Hepatocyte (in vitro differentiated cells): Measurements from ENCODE around the gene MC4R. TPM values are rescaled to one million over a fixed set of nuclear protein-coding genes. Genes with fewer than 3 reads are reported as not detected.
"Not testable (repeated sequence)": the region's sequence is repeated elsewhere in the genome, so short reads cannot be mapped to it uniquely, and the experiment has no call there.

Source experiments
- DNase-seq: peaks from one replicate; pipeline ENCODE4 v3.0.0-alpha.2; 2016; ENCODE audit warnings: low spot score
- H2AFZ ChIP-seq: fragments of 200-600 bp; sonication (generic); 2 replicates; pipeline ENCODE4 v1.6.0; 2016; ENCODE audit warnings: antibody characterized with exemption, mild to moderate bottlenecking
- H3K27ac ChIP-seq: fragments of 200-600 bp; sonication (generic); 2 replicates; pipeline ENCODE4 v1.5.1; 2016; ENCODE audit warnings: mild to moderate bottlenecking
- H3K27me3 ChIP-seq: fragments of 200-600 bp; sonication (generic); 2 replicates; pipeline ENCODE4 v1.6.1; 2016
- H3K36me3 ChIP-seq: fragments of 200-600 bp; sonication (generic); replicated peaks from 2 replicates; pipeline ENCODE4 v1.5.1; 2016; ENCODE audit warnings: low read depth; ENCODE audit not compliant: insufficient read depth
- H3K4me1 ChIP-seq: fragments of 200-600 bp; sonication (generic); 2 replicates; pipeline ENCODE4 v1.5.1; 2016; ENCODE audit warnings: mild to moderate bottlenecking, moderate library complexity; ENCODE audit not compliant: insufficient read depth
- H3K4me2 ChIP-seq: fragments of 200-600 bp; sonication (generic); 2 replicates; pipeline ENCODE4 v1.6.0; 2016
- H3K4me3 ChIP-seq: fragments of 200-600 bp; sonication (generic); 2 replicates; pipeline ENCODE4 v1.5.1; 2016; ENCODE audit warnings: mild to moderate bottlenecking
- H3K79me2 ChIP-seq: fragments of 200-600 bp; sonication (generic); 2 replicates; pipeline ENCODE4 v1.6.0; 2017; ENCODE audit warnings: mild to moderate bottlenecking
- H3K9me2 ChIP-seq: fragments of 200-600 bp; sonication (generic); replicated peaks from 2 replicates; pipeline ENCODE4 v1.6.0; 2017; ENCODE audit warnings: mild to moderate bottlenecking; ENCODE audit not compliant: insufficient read depth
- H3K9me3 ChIP-seq: fragments of 200-600 bp; sonication (generic); 2 replicates; pipeline ENCODE4 v1.5.1; 2016; ENCODE audit warnings: low read depth, mild to moderate bottlenecking
- H4K20me1 ChIP-seq: fragments of 200-600 bp; sonication (generic); 2 replicates; pipeline ENCODE4 v1.6.0; 2016; ENCODE audit warnings: mild to moderate bottlenecking; ENCODE audit not compliant: insufficient read depth, poor library complexity, severe bottlenecking
- CTCF ChIP-seq: fragments of 200-600 bp; sonication (generic); IDR thresholded peaks from 2 replicates; pipeline ENCODE4 v1.5.1; 2016; ENCODE audit warnings: antibody characterized with exemption, mild to moderate bottlenecking; ENCODE audit not compliant: poor library complexity
- EZH2 ChIP-seq: fragments of 200-600 bp; sonication (generic); IDR thresholded peaks from 2 replicates; pipeline ENCODE4 v1.6.1; 2016; ENCODE audit warnings: antibody characterized with exemption, mild to moderate bottlenecking, borderline replicate concordance
- EZH2phosphoT487 ChIP-seq: fragments of 200-600 bp; sonication (generic); IDR thresholded peaks from one replicate; pipeline ENCODE4 v1.6.1; 2018; ENCODE audit warnings: antibody characterized with exemption, mild to moderate bottlenecking, low read depth, moderate library complexity; ENCODE audit not compliant: unreplicated experiment, severe bottlenecking
- WGBS: methylation state at CpG from one replicate; pipeline ENCODE4 v1.1.6; 2016; ENCODE audit warnings: low lambda C conversion rate; ENCODE audit errors: missing lambda C conversion rate; 5-methylcytosine and 5-hydroxymethylcytosine counted together
- polyA plus RNA-seq: library from polyadenylated mRNA; unstranded; fragments of >200 nt; fragmentation: Nextera tagmentation; extraction: Ambion mirVana; gene quantifications from 2 replicates; pipeline ENCODE4 v1.2.1, GENCODE V29; 2016
- total RNA-seq: library from RNA; depleted of rRNA; stranded (reverse); fragments of >200 nt; gene quantifications from 2 replicates; pipeline ENCODE4 v1.2.3, GENCODE V29; 2014

Gene MC4R
- total RNA-seq (not detected in 2 replicates), polyA plus RNA-seq (not detected in 2 replicates)

GRCh38 chr18:60372596-60372995 is at the start of gene MC4R:
Gene MC4R (minus strand): TSS chr18:60372775. CDS start chr18:60372349, 426 bp downstream.
- peak within 1 kb of the TSS; percentile 27 for H2AFZ ChIP-seq
- H4K20me1 ChIP-seq, result no peaks in the 10 kb centered on the region
- H3K9me3 ChIP-seq, result no peaks in the 10 kb centered on the region
- no peak within 1 kb of the TSS for H3K27ac ChIP-seq
- H3K27me3 ChIP-seq, result no peaks in the 10 kb centered on the region
- H3K79me2 ChIP-seq, result no peaks in the 10 kb centered on the region
- H3K36me3 ChIP-seq, result no peaks in the 10 kb centered on the region
- peak; percentile 67 for DNase-seq
- H3K9me2 ChIP-seq, result no peaks in the 10 kb centered on the region
- H3K4me3 ChIP-seq, result no peak within 1 kb of the TSS
- H3K4me2 ChIP-seq, result peak within 1 kb of the TSS; percentile 67
- TF ChIP-seq CTCF (no peak), EZH2 (no peak), EZH2phosphoT487 (no peak)
- no peaks in the 10 kb centered on the region for H3K4me1 ChIP-seq
- 23% methylated on average over 9 of the region's 9 CpGs for WGBS

GRCh38 chr18:60422306-60422705 is 49.7 kb upstream of the MC4R start:
- not testable (repeated sequence) for H3K9me2 ChIP-seq, H3K4me1 ChIP-seq, H4K20me1 ChIP-seq, H2AFZ ChIP-seq, H3K27ac ChIP-seq, H3K27me3 ChIP-seq, H3K9me3 ChIP-seq, DNase-seq, H3K36me3 ChIP-seq, H3K79me2 ChIP-seq, H3K4me3 ChIP-seq, H3K4me2 ChIP-seq
- WGBS, result 96% methylated on average over 8 of the region's 8 CpGs

- Histone ChIP-seq H3K36me3 (no peaks in the 10 kb centered on the region), H3K4me1 (no peaks in the 10 kb centered on the region), H3K27ac (no peak overlapping the region), H4K20me1 (no peaks in the 10 kb centered on the region), H2AFZ (no peak overlapping the region), H3K79me2 (no peaks in the 10 kb centered on the region), H3K4me3 (no peak overlapping the region), H3K4me2 (no peak overlapping the region), H3K9me3 (no peaks in the 10 kb centered on the region), H3K9me2 (no peaks in the 10 kb centered on the region), H3K27me3 (no peaks in the 10 kb centered on the region)
- WGBS, result 92% methylated on average over 21 of the region's 21 CpGs
- no peak for DNase-seq
- TF ChIP-seq EZH2phosphoT487 (no peak), EZH2 (no peak), CTCF (no peak)
These were observed 49.0 kb upstream of the MC4R start for GRCh38 chr18:60421356-60422118.

- H4K20me1 ChIP-seq, result no peaks in the 10 kb centered on the region
- no peak for DNase-seq
- no peak overlapping the region for H3K4me3 ChIP-seq
- H3K4me2 ChIP-seq, result no peak overlapping the region
- H3K4me1 ChIP-seq, result no peaks in the 10 kb centered on the region
- H3K9me2 ChIP-seq, result no peaks in the 10 kb centered on the region
- no peaks in the 10 kb centered on the region for H3K36me3 ChIP-seq
- no peak overlapping the region for H3K27ac ChIP-seq
- TF ChIP-seq EZH2phosphoT487 (no peak), CTCF (no peak), EZH2 (no peak)
- H2AFZ ChIP-seq, result no peak overlapping the region
- no peaks in the 10 kb centered on the region for H3K27me3 ChIP-seq
- no peaks in the 10 kb centered on the region for H3K9me3 ChIP-seq
- no peaks in the 10 kb centered on the region for H3K79me2 ChIP-seq
These were observed 45.4 kb upstream of the MC4R start for GRCh38 chr18:60417946-60418345.
